AG09309 (cell line): ENCODE data around the gene LCP2.

Experiments used
- DNase-seq: peaks from one replicate; pipeline ENCODE4 v3.0.0-alpha.2; 2010; ENCODE audit warnings: low read depth
- H3K4me3 ChIP-seq: 2 replicates; pipeline ENCODE4 v1.5.1; 2011; ENCODE audit warnings: mild to moderate bottlenecking, low read depth, low read length, moderate library complexity; ENCODE audit not compliant: control insufficient read depth
- CTCF ChIP-seq: IDR thresholded peaks from 2 replicates; pipeline ENCODE4 v1.5.1; 2011; ENCODE audit warnings: mild to moderate bottlenecking, low read depth, low read length, inconsistent platforms; ENCODE audit not compliant: insufficient read depth, control insufficient read depth; ENCODE audit errors: missing control alignments

The LCP2 gene

GRCh38 chr5:170293273-170293672, 4.3 kb downstream of the LCP2 start:
- no peak overlapping the region for H3K4me3 ChIP-seq
- TF ChIP-seq CTCF = no peak
- no peak for DNase-seq

DNA sequence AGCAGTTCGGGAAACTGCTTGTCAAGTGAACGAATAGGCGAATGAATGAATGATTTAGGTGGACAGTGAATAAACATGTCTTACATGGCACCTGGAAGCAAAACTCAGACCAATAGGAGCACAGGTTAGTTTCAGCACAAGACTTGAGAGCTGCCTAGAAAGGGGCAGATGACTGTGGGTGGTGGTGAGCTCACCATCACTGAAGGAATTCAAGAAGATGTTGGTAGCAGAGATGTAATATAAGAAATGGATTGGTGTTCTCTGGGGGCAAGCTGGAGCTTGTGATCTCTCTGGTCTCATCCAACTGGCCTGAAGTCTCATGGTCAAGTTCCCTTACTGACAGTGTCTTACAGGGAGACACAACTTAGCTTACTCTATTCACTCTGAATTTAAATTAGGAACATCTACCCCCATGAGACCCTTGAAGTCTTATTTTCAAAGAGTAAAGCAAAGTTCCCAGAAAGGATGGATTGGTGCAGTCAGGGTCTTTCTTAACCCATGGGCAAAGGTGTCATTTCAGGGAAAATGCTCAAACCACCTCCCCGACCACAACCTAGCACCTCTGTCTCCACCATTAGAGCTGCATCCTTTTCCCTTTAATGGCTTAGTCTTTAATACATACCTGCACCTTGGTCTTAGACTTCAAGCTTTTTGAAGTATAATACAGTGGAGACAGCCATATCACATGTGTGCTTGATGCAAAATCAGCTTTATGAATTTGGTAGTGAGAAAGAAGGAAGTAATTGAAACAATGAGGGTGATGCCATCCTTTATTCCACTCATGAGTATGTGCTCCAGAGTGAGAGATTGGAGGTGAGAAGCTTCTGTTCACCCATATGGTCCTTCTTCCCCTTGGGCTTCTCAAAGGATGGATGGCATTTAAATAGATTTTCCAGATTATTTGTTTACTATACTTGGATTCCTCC, 5.1 kb downstream of the LCP2 start:
- no peak for TF ChIP-seq CTCF
- DNase-seq = no peak

DNA sequence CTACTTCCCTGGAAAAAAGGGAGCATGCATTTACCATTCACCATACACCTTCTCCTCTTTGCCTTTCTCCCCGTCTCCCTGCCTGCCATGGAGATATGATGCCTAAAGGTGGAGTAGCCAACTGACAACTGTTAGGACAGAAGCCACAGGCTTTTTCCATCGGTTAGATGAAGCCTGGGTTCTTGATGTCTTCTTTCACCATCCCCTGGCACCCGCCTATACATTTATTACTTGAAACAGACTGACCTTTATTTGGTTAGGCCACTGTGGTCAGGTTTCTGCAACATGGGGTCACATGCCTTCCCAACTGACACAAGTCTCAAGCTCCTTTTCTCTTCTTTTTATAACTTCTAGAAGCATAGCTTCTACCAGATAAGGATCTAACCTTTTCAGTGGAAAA, 7.1 kb downstream of the LCP2 start:
- DNase-seq = no peak
- TF ChIP-seq CTCF = no peak
- H3K4me3 ChIP-seq = no peak overlapping the region

More for the DNA sequence above, 5.1 kb downstream of the LCP2 start:
- no peak overlapping the region for H3K4me3 ChIP-seq

- no peak for DNase-seq
- H3K4me3 ChIP-seq = no peak overlapping the region
- TF ChIP-seq CTCF = no peak
Observed at GRCh38 chr5:170289764-170290163, 7.8 kb downstream of the LCP2 start.

DNA sequence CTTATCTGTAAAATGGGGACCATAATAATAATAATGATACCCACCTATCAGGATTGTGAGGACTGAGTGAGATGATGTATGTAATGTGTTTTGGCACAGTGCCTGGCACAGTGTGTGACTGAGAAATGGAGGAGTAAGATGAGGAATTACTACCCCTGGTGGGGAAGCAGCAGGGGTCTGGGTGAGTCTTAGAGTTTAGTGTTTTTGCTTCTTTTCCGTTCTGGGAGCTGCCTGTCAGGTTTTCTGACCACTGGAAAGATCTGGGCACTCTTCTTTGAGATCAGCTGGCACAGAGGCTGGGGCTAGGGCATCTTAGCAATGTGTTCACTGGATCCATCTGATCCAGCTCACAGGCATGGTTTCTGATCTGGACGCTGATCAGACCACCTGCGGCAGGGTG, 8.5 kb downstream of the LCP2 start:
- H3K4me3 ChIP-seq = no peak overlapping the region
- no peak for DNase-seq
- TF ChIP-seq CTCF = no peak

- DNase-seq = no peak
- no peak for TF ChIP-seq CTCF
- H3K4me3 ChIP-seq = no peak overlapping the region
Observed at GRCh38 chr5:170288551-170288950, 9.0 kb downstream of the LCP2 start.
